ENCODE results near the gene SLC34A2.

DNA sequence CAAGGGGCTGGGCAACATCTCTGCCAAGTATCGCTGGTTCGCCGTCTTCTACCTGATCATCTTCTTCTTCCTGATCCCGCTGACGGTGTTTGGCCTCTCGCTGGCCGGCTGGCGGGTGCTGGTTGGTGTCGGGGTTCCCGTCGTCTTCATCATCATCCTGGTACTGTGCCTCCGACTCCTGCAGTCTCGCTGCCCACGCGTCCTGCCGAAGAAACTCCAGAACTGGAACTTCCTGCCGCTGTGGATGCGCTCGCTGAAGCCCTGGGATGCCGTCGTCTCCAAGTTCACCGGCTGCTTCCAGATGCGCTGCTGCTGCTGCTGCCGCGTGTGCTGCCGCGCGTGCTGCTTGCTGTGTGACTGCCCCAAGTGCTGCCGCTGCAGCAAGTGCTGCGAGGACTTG lies 20.6 kb downstream of the SLC34A2 start:
- TF ChIP-seq, protein P1, sequence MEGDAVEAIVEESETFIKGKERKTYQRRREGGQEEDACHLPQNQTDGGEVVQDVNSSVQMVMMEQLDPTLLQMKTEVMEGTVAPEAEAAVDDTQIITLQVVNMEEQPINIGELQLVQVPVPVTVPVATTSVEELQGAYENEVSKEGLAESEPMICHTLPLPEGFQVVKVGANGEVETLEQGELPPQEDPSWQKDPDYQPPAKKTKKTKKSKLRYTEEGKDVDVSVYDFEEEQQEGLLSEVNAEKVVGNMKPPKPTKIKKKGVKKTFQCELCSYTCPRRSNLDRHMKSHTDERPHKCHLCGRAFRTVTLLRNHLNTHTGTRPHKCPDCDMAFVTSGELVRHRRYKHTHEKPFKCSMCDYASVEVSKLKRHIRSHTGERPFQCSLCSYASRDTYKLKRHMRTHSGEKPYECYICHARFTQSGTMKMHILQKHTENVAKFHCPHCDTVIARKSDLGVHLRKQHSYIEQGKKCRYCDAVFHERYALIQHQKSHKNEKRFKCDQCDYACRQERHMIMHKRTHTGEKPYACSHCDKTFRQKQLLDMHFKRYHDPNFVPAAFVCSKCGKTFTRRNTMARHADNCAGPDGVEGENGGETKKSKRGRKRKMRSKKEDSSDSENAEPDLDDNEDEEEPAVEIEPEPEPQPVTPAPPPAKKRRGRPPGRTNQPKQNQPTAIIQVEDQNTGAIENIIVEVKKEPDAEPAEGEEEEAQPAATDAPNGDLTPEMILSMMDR (conservative IDR thresholded peaks at IDR 0.05; ENCODE audit: low read length): no peak
- no peak for TF ChIP-seq EZH2phosphoT487 (IDR thresholded peaks at IDR 0.05; ENCODE audit: borderline replicate concordance)

All from Loucy (cell line).